Naive B cell (primary cell): ENCODE results near the gene BOLA2B. TPM values are rescaled to one million over a fixed set of nuclear protein-coding genes. Genes with fewer than 3 reads are reported as not detected.

Source experiments
- ATAC-seq, 2 donors: fragments of 150-1000 bp; cut with Tn5 transposase; 2 replicates each; pipeline ENCODE4 v1.10.0; 2021; ENCODE audit warnings: low read depth in 2 of 2, mild to moderate bottlenecking in 2 of 2, moderate library complexity in 2 of 2
- DNase-seq: peaks from one replicate; pipeline ENCODE4 v3.0.0; 2022
- H3K27ac Mint-ChIP-seq, 6 donors: one replicate each; pipeline ENCODE4 v1.8.0; 2020 to 2022; ENCODE audit warnings: mild to moderate bottlenecking in 6 of 6, mixed read lengths in 6 of 6, moderate library complexity in 5 of 6, inconsistent platforms in 2 of 6
- H3K27me3 Mint-ChIP-seq, 3 donors: one replicate each; pipeline ENCODE4 v1.8.0; 2021 to 2022; ENCODE audit warnings: mixed read lengths in 3 of 3, mild to moderate bottlenecking in 1 of 3
- H3K36me3 Mint-ChIP-seq, 2 donors: one replicate each; pipeline ENCODE4 v1.8.0; 2020 to 2022; ENCODE audit warnings: mixed read lengths in 2 of 2, inconsistent platforms in 1 of 2, mild to moderate bottlenecking in 1 of 2
- H3K4me1 Mint-ChIP-seq, 3 donors: one replicate each; pipeline ENCODE4 v1.8.0; 2020 to 2022; ENCODE audit warnings: mixed read lengths in 3 of 3, inconsistent platforms in 1 of 3, mild to moderate bottlenecking in 1 of 3, moderate library complexity in 1 of 3
- H3K4me3 Mint-ChIP-seq, 8 donors: one replicate each; pipeline ENCODE4 v1.8.0; 2020 to 2022; ENCODE audit warnings: mild to moderate bottlenecking in 8 of 8, mixed read lengths in 8 of 8, moderate library complexity in 8 of 8, inconsistent platforms in 2 of 8
- H3K9me3 Mint-ChIP-seq, 7 donors: one replicate each; pipeline ENCODE4 v1.8.0; 2020 to 2022; ENCODE audit warnings: mixed read lengths in 7 of 7, mild to moderate bottlenecking in 5 of 7, inconsistent platforms in 2 of 7, moderate library complexity in 1 of 7
- polyA plus RNA-seq, 6 donors: library from polyadenylated mRNA; unstranded; fragments of 300-500 nt; fragmentation: Illumina TruSeq; gene quantifications; one replicate each; pipeline ENCODE4 v1.2.3, GENCODE V29; 2021; ENCODE audit warnings: low read depth in 6 of 6

Gene BOLA2B
- polyA plus RNA-seq, 6 donors from 2014 or later: 121 to 238 (median 189) TPM

GRCh38 chr16:30145657-30146056 is 47.8 kb downstream of the BOLA2B start:
- Mint-ChIP-seq H3K4me1 (peaks cover 5 to 7% (median 7%) of the 10 kb centered on the region in 3 donors), H3K4me3 (no peak overlapping the region), H3K9me3 (peaks cover 0 to 14% (median 6%) of the 10 kb centered on the region in 7 donors), H3K27ac (no peak overlapping the region), H3K36me3 (peaks cover 0 to 5% of the 10 kb centered on the region in 2 donors), H3K27me3 (no peaks in the 10 kb centered on the region)
- ATAC-seq: no peak
- no peak for DNase-seq

DNA sequence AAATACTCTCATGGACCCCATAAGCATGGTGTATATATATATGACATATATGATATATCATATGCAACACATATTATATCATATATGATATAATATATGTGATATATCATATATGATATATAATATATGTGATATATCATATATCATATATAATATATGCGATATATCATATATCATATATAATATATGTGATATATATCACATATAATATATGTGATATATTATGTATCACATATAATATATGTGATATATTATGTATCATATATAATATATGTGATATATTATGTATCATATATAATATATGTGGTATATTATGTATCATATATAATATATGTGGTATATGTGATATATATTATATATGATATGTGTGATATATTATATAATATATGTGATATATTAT is 48.5 kb downstream of the BOLA2B start:
- Mint-ChIP-seq H3K9me3 (peaks cover 0 to 14% (median 6%) of the 10 kb centered on the region in 7 donors), H3K36me3 (peaks cover 0 to 5% of the 10 kb centered on the region in 2 donors), H3K27me3 (no peaks in the 10 kb centered on the region), H3K4me3 (no peak overlapping the region), H3K4me1 (peaks cover 7 to 10% (median 9%) of the 10 kb centered on the region in 3 donors), H3K27ac (no peak overlapping the region)
- ATAC-seq (no peak), DNase-seq (no peak)

- Mint-ChIP-seq H3K36me3 (no peaks in the 10 kb centered on the region), H3K4me3 (no peak overlapping the region), H3K9me3 (peaks cover 0 to 7% (median 3%) of the 10 kb centered on the region in 7 donors), H3K27me3 (no peaks in the 10 kb centered on the region), H3K27ac (no peak overlapping the region), H3K4me1 (peaks cover 13 to 14% (median 14%) of the 10 kb centered on the region in 3 donors)
- DNase-seq (no peak), ATAC-seq (no peak)
Observed at GRCh38 chr16:30144017-30144416, 49.4 kb downstream of the BOLA2B start.

- H3K27ac Mint-ChIP-seq: peak overlapping the region in 1 of 6 donors; percentile 14
- no peak overlapping the region for H3K4me3 Mint-ChIP-seq
- no peaks in the 10 kb centered on the region for H3K27me3 Mint-ChIP-seq
- no peak for ATAC-seq
- no peaks in the 10 kb centered on the region for H3K9me3 Mint-ChIP-seq
- DNase-seq: no peak
- peaks cover 13 to 14% (median 14%) of the 10 kb centered on the region in 3 donors for H3K4me1 Mint-ChIP-seq
- no peaks in the 10 kb centered on the region for H3K36me3 Mint-ChIP-seq
Observed at GRCh38 chr16:30143347-30143702, 50.1 kb downstream of the BOLA2B start.

Other genes with a start within 250 kb of the BOLA2B start
- 100 to 1,000 TPM; 181 to 222 (median 186) TPM for gene TMEM219, start 231.6 kb downstream of the BOLA2B start, polyA plus RNA-seq
- gene TAOK2, start 219.8 kb downstream of the BOLA2B start, polyA plus RNA-seq: 1 to 10 TPM; 2.3 to 8.5 (median 3.4) TPM
- 10 to 100 TPM; 10.7 to 21.8 (median 13.3) TPM for gene HIRIP3, start 198.0 kb downstream of the BOLA2B start, polyA plus RNA-seq
- 1 to 10 TPM; 2.1 to 8.7 (median 6.9) TPM for gene INO80E, start 197.4 kb downstream of the BOLA2B start, polyA plus RNA-seq
- gene DOC2A, start 182.6 kb downstream of the BOLA2B start, polyA plus RNA-seq: not detected
- gene C16orf92, start 170.5 kb downstream of the BOLA2B start, polyA plus RNA-seq: not detected
- gene TLCD3B, start 162.4 kb downstream of the BOLA2B start, polyA plus RNA-seq: not detected
- 100 to 1,000 TPM; 627 to 911 (median 721) TPM for gene ALDOA, start 127.9 kb downstream of the BOLA2B start, polyA plus RNA-seq
- gene PPP4C, start 117.7 kb downstream of the BOLA2B start, polyA plus RNA-seq: 100 to 1,000 TPM; 180 to 273 (median 206) TPM
- under 1 TPM; 0.18 to 0.64 (median 0.41) TPM for gene TBX6, start 101.7 kb downstream of the BOLA2B start, polyA plus RNA-seq
- gene YPEL3, start 97.5 kb downstream of the BOLA2B start, polyA plus RNA-seq: 100 to 1,000 TPM; 214 to 383 (median 284) TPM
- under 1 TPM in 1 of 6 donors, not detected in 5; 0.31 TPM for gene GDPD3, start 80.1 kb downstream of the BOLA2B start, polyA plus RNA-seq
- gene MAPK3, start 70.4 kb downstream of the BOLA2B start, polyA plus RNA-seq: 1 to 10 TPM; 5.5 to 9.2 (median 8.4) TPM
- gene CORO1A, start 10.1 kb downstream of the BOLA2B start, polyA plus RNA-seq: 1,000 to 10,000 TPM in 5 of 6 donors, 100 to 1,000 TPM in 1; 945 to 1,368 (median 1,199) TPM
- gene SLX1A, start 209 bp upstream of the BOLA2B start, polyA plus RNA-seq: 10 to 100 TPM; 52.4 to 71.2 (median 65.2) TPM
- 1 to 10 TPM in 3 of 6 donors, under 1 TPM in 1, not detected in 2; 0.69 to 6.5 (median 2.5) TPM for gene SULT1A3, start 5.6 kb upstream of the BOLA2B start, polyA plus RNA-seq
- 1 to 10 TPM in 1 of 6 donors, under 1 TPM in 4, not detected in 1; 0.17 to 1.9 (median 0.35) TPM for gene NPIPB13, start 54.8 kb upstream of the BOLA2B start, polyA plus RNA-seq
- 10 to 100 TPM; 24.2 to 36.1 (median 29.7) TPM for gene CD2BP2, start 161.6 kb upstream of the BOLA2B start, polyA plus RNA-seq
- 10 to 100 TPM in 3 of 6 donors, 1 to 10 TPM in 3; 6.2 to 16.9 (median 9.7) TPM for gene TBC1D10B, start 176.8 kb upstream of the BOLA2B start, polyA plus RNA-seq
- not detected for gene MYL11, start 181.1 kb upstream of the BOLA2B start, polyA plus RNA-seq
- gene SEPTIN1, start 188.9 kb upstream of the BOLA2B start, polyA plus RNA-seq: 100 to 1,000 TPM; 102 to 145 (median 112) TPM
- 1 to 10 TPM; 3.4 to 9.9 (median 7.0) TPM for gene ZNF48, start 201.8 kb upstream of the BOLA2B start, polyA plus RNA-seq
- 1 to 10 TPM in 5 of 6 donors, not detected in 1; 1.7 to 5.0 (median 2.3) TPM for gene ZNF771, start 213.9 kb upstream of the BOLA2B start, polyA plus RNA-seq
- gene DCTPP1, start 236.4 kb upstream of the BOLA2B start, polyA plus RNA-seq: 100 to 1,000 TPM; 101 to 145 (median 123) TPM